AG09319 (cell line): ENCODE results near the gene SHC3.

ENCODE experiments used
- DNase-seq: peaks from one replicate; pipeline ENCODE4 v3.0.0-alpha.2; 2010; ENCODE audit warnings: low read depth; ENCODE audit errors: extremely low read depth
- CTCF ChIP-seq: IDR thresholded peaks from 2 replicates; pipeline ENCODE4 v1.5.1; 2011; ENCODE audit warnings: low read depth, mild to moderate bottlenecking, inconsistent platforms, low read length, moderate library complexity

The SHC3 gene

DNA sequence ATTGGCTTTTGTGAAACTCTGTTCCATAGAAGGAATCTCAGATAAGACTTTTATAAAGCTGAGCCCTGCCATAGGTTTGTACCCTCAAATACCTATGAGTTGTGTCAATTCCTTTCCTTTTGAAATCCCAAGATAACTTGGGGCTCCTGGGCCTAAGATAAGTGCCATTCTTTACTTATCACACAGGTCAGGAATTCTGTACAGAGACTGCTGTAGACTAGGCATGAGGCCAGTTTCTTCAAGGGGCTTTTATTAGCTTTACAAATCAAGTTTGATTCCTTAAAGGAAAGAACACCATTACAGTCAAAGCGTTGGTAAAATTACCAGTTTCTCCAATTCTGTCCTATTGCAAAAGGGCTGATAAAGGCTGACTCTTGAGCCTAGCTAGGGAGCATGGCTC lies 39.2 kb downstream of the SHC3 start:
- TF ChIP-seq CTCF: no peak
- no peak for DNase-seq

- no peak for TF ChIP-seq CTCF
- DNase-seq: peak; percentile 53
Measured at GRCh38 chr9:89138463-89139390, 39.9 kb downstream of the SHC3 start.

DNA sequence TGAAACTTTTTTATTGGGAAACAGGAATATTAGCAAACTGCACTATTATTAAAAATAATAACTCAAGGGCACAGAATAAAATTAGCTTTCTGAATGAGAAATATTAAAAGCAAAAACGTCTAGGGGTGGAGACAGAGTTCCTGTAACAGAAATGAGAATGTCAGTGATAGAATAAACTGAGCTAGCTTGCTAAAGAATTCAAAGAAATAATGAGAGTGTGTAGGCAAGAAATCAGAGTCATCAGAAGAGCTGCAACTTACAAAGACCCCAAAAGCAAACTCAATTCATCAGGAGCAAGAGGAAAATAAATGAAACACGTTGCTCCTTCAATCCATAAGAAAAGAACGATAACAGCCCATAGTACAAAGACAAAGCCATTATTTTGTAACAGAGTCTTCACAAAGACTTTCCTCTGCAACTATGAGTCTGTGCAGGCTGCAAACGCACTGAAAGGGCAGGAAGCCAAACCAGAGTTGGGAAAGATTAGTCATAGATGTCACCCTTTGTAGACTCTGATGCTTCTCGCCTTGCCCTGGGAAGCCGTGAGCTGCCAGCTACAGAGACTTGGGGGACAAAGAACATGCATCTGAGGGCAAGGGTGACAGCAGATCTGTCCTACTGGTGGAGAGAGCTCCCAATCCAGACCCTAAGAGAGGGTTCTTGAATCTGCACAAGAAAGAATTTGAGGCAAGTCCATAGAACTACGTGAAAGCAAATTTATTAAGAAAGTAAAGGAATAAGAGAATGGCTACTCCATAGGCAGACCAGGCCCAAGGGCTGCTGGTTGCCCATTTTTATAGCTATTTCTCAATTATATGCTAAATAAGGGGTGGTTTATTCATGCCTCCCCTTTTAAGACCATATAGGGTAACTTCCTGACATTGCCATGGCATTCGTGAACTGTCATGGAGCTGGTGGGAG lies 40.8 kb downstream of the SHC3 start:
- no peak for TF ChIP-seq CTCF
- DNase-seq: peak; percentile 85

- no peak for DNase-seq
- no peak for TF ChIP-seq CTCF
Measured at GRCh38 chr9:89135591-89136166, 42.9 kb downstream of the SHC3 start.

GRCh38 chr9:89134709-89135108 lies 43.9 kb downstream of the SHC3 start:
- no peak for TF ChIP-seq CTCF
- DNase-seq: no peak

- no peak for TF ChIP-seq CTCF
- DNase-seq: peak; percentile 89
Measured at GRCh38 chr9:89122949-89123348, 55.7 kb downstream of the SHC3 start.
